Heart left ventricle (tissue), 16 donors: ENCODE measurements around the gene ZNF605. TPM values are rescaled to one million over a fixed set of nuclear protein-coding genes. Genes with fewer than 3 reads are reported as not detected.

Experiments
- ATAC-seq, 4 donors: fragments of 200-7000 bp; cut with Tn5 transposase; one replicate each; pipeline ENCODE4 v1.9.1; 2020 to 2022; ENCODE audit warnings: moderate library complexity in 4 of 4, mild to moderate bottlenecking in 3 of 4, moderate number of reproducible peaks in 1 of 4
- DNase-seq, 5 donors: peaks; one replicate each; pipeline ENCODE4 v3.0.0-alpha.2; 2020
- H3K27ac ChIP-seq, 12 donors: fragments of 200-600 bp; sonication (generic) in 4 of 12; one replicate each; pipeline versions ENCODE4 v1.5.0 to v1.8.0; 2016 to 2022; ENCODE audit warnings: mild to moderate bottlenecking in 2 of 12
- H3K27me3 ChIP-seq, 9 donors: fragments of 200-600 bp; sonication (generic) in 2 of 9; one replicate each; pipeline versions ENCODE4 v1.5.1 to v1.8.0; 2016 to 2022; ENCODE audit warnings: mild to moderate bottlenecking in 3 of 9
- H3K36me3 ChIP-seq, 9 donors: fragments of 200-600 bp; sonication (generic) in 2 of 9; one replicate each; pipeline versions ENCODE4 v1.5.0 to v1.8.0; 2018 to 2022; ENCODE audit warnings: mild to moderate bottlenecking in 2 of 9
- H3K4me1 ChIP-seq, 12 donors: fragments of 200-600 bp; sonication (generic) in 4 of 12; one replicate each; pipeline versions ENCODE4 v1.5.0 to v1.8.0; 2016 to 2022; ENCODE audit warnings: mild to moderate bottlenecking in 3 of 12
- H3K4me3 ChIP-seq, 12 donors: fragments of 200-600 bp; sonication (generic) in 4 of 12; one replicate each; pipeline versions ENCODE4 v1.5.0 to v1.8.0; 2017 to 2022; ENCODE audit warnings: mild to moderate bottlenecking in 9 of 12, moderate library complexity in 4 of 12
- H3K9me3 ChIP-seq, 12 donors: fragments of 200-600 bp; sonication (generic) in 4 of 12; one replicate each; pipeline versions ENCODE4 v1.5.0 to v1.8.0; 2016 to 2022; ENCODE audit warnings: mild to moderate bottlenecking in 1 of 12
- CTCF ChIP-seq, 12 donors: fragments of 200-600 bp; sonication (generic) in 4 of 12; IDR thresholded peaks; one replicate each; pipeline versions ENCODE4 v1.5.0 to v1.8.0; 2018 to 2022; ENCODE audit warnings: antibody characterized with exemption in 12 of 12, mild to moderate bottlenecking in 5 of 12
- POLR2A ChIP-seq, 2 donors: fragments of 450-650 bp; IDR thresholded peaks; one replicate each; pipeline ENCODE4 v1.6.1; 2017; ENCODE audit warnings: antibody characterized with exemption in 2 of 2, mild to moderate bottlenecking in 2 of 2, moderate library complexity in 2 of 2
- WGBS, 4 donors: extraction: QIAGEN DNeasy Blood & Tissue Kit in 2 of 4; methylation state at CpG; one replicate each; pipeline versions ENCODE4 v1.1.5 to v1.1.7; 2013 to 2018; 5-methylcytosine and 5-hydroxymethylcytosine counted together
- intact Hi-C, 10 donors: fragments of 100-400 bp; cut with DNase I; formaldehyde crosslinking; loops; one replicate each; pipeline versions ENCODE4 v1.11.1 to v1.14.2; 2022
- long read RNA-seq, 3 donors: library from polyadenylated mRNA; unstranded; transcript quantifications; one replicate each; pipeline ENCODE4 v2.0.0, GENCODE V29; 2020 to 2021
- polyA plus RNA-seq, 2 donors: library from polyadenylated mRNA; stranded (reverse); fragments of 200-250 nt; gene quantifications; one replicate each; pipeline ENCODE4 v1.2.3, GENCODE V29; 2013
- total RNA-seq, 9 donors: library from RNA; depleted of rRNA in 2 of 9; stranded (reverse); fragments of >200 nt in 2 of 9; fragmentation: NEBNext Ultra II Directional in 3 of 9; extraction: Animal tissue kit (Norgen Biotek cat#: 25700) in 3 of 9; gene quantifications; one replicate each; pipeline versions ENCODE4 v1.1.0 to v1.2.4, GENCODE V29; 2016 to 2023
- donor health status: ischemic (EF 13 %, LVEDD 7.1; RV severe dilation, severe dysfunction).
- donor health status: healthy with polysubstance abuse.
- donor health status: DM: no; HTN: yes; CAD: no.
- donor health status: DM: no; HTN: no; CAD: no.
- donor health status: ischemic (EF 25% LVEDD 6.9; RV normal size, moderate dysfunction).
- donor health status: ischemic (EF 25% LVEDD 5.7; RV mildly dilated, moderate dysfunction).
- donor health status: healthy.
- donor health status: DM: yes; HTN: yes; CAD: no.
- donor health status: ischemic (EF 35%, LVEDD 5.7; RV mildly dilated, moderate dysfunction).
- donor health status: nonischemic (EF 11% LVEDD 7.7; RV severe dilation, severe dysfunction).
- donor health status: DM: yes; HTN: yes; CAD: no.
- donor health status: PGD.
- donor health status: ischemic (EF 29% LVEDD 5.4; RV normal size, mild dysfunction).
- donor health status: nonischemic (EF 23%, LVEDD 6.1; RV moderate dilation, normal function).

The ZNF605 gene
- total RNA-seq: 10 to 100 TPM in 6 of 9 donors, 1 to 10 TPM in 3; 3.4 to 14.2 (median 10.3) TPM
- polyA plus RNA-seq: 1 to 10 TPM; 5.0 to 5.6 TPM
- long read RNA-seq, donor 1, full-length matches to known transcripts: 3 of 13 reads
- long read RNA-seq, donor 1, partial matches to known transcripts: 2 of 13 reads
- long read RNA-seq, donor 1, other reads (novel, unspliced or antisense): 8 of 13 reads
- long read RNA-seq, donor 2, full-length matches to known transcripts: 18 of 31 reads
- long read RNA-seq, donor 2, partial matches to known transcripts: 1 of 31 reads
- long read RNA-seq, donor 2, other reads (novel, unspliced or antisense): 12 of 31 reads
- long read RNA-seq, donor 3, full-length matches to known transcripts: 9 of 12 reads
- long read RNA-seq, donor 3, partial matches to known transcripts: 0 of 12 reads
- long read RNA-seq, donor 3, other reads (novel, unspliced or antisense): 3 of 12 reads

- no peaks in the 10 kb centered on the region for H3K36me3 ChIP-seq
- peaks cover 0 to 23% (median 11%) of the 10 kb centered on the region in 12 donors for H3K4me1 ChIP-seq
- no peaks in the 10 kb centered on the region for H3K27me3 ChIP-seq
- DNase-seq (peak; percentile 92 to 96 (median 94)), ATAC-seq (peak; percentile 83 to 96 (median 94))
- intact Hi-C loops: loop anchor here in 1 of 10 donors (2.0 kb wide), 1 partner anchor 175 kb away; the partner anchor contains the start of genes ZNF10 and ZNF891
- H3K9me3 ChIP-seq: peaks cover 0 to 20% (median 5%) of the 10 kb centered on the region in 12 donors
- H3K4me3 ChIP-seq: peak within 1 kb of the TSS; percentile 71 to 98 (median 91)
- 1 to 5% (median 1%) methylated on average over 27 to 67 of the region's 67 CpGs for WGBS, 4 donors
- TF ChIP-seq CTCF (IDR thresholded peaks at IDR 0.05): no peak
- peak in 1 of 2 donors; percentile 26 for TF ChIP-seq POLR2A (IDR thresholded peaks at IDR 0.05)
- peak within 1 kb of the TSS; percentile 60 to 99 (median 96) for H3K27ac ChIP-seq
Observed at GRCh38 chr12:132956011-132956788, at the start of gene ZNF605. Gene ZNF605, minus strand, starts transcription at chr12:132956306. Its CDS starts 10,671 bp downstream, at chr12:132945635.

DNA sequence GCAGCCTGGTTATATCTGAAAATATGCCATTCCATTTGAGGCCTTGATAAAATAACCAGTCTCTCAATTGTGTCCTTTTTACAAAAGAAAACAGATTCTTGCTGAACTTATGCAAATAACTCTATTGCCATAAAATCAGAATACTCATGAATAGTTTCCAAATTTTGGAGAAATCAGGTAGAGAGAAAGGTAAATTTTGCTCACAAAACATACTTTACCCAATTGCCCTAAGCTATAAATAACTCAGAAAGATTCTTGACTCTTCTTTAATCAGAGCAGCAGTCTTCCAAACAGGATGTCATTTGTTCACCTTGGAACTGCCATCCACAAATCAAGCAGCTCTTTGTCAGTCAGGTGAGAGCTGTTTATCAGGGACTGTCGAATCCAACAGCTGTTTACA lies 42.6 kb upstream of the ZNF605 start:
- TF ChIP-seq POLR2A (IDR thresholded peaks at IDR 0.05) (no peak), CTCF (IDR thresholded peaks at IDR 0.05) (no peak)
- no peak for ATAC-seq
- Histone ChIP-seq H3K27me3 (no peaks in the 10 kb centered on the region), H3K9me3 (peaks cover 0 to 100% (median 80%) of the 10 kb centered on the region in 12 donors), H3K27ac (no peak overlapping the region), H3K4me3 (no peak overlapping the region), H3K4me1 (no peaks in the 10 kb centered on the region), H3K36me3 (peaks cover 0 to 38% (median 0%) of the 10 kb centered on the region in 9 donors)
- WGBS, 4 donors: 27 to 47% (median 32%) methylated on average over 1 of the region's 1 CpG
- intact Hi-C loops: loop anchor here in 1 of 10 donors (2.0 kb wide), 1 partner anchor 30 kb away; no protein-coding TSS in a partner anchor
- no peak for DNase-seq

DNA sequence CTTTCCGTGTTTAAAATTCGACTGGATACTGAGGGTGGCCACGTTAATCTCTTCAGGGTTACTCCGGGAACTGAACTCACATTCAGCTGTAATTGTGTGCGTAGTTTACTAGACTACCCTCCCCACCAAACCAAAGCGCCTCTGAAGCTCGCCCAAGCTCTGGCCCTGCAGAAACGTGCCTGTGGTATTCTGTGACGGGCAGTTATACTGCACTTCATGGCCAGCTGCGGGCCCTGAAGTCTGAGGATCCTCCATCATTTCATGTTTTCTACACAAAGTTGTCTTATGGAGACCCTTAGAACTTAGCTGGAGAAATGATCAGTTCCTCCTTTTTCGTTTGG lies 30.7 kb upstream of the ZNF605 start:
- peak in 1 of 4 donors; percentile 9 for ATAC-seq
- peaks cover 6 to 18% (median 12%) of the 10 kb centered on the region in 12 donors for H3K4me1 ChIP-seq
- no peak for DNase-seq
- H3K4me3 ChIP-seq: peak overlapping the region; percentile 62 to 97 (median 82)
- H3K27ac ChIP-seq: peak overlapping the region in 10 of 12 donors; percentile 74 to 91 (median 84)
- peaks cover 0 to 42% (median 20%) of the 10 kb centered on the region in 12 donors for H3K9me3 ChIP-seq
- H3K27me3 ChIP-seq: no peaks in the 10 kb centered on the region
- WGBS, 4 donors: 4 to 7% (median 4%) methylated on average over 10 to 11 of the region's 11 CpGs
- intact Hi-C loops: loop anchor here in 9 of 10 donors (1.0 to 10.0 kb wide), 9 partner anchors 45 to 194 kb away; partner anchors contain the start of genes ZNF84 (in 6 of the 9), ZNF140 (in 5 of the 9), ZNF268 (in 4 of the 9) and ZNF10 (in 1 of the 9)
- H3K36me3 ChIP-seq: peaks cover 0 to 26% (median 5%) of the 10 kb centered on the region in 9 donors
- TF ChIP-seq POLR2A (IDR thresholded peaks at IDR 0.05): no peak
- no peak for TF ChIP-seq CTCF (IDR thresholded peaks at IDR 0.05)
